HG02943 (cell line): Measurements from ENCODE around the gene SERPINE2.
"Not testable (repeated sequence)": the region's sequence is repeated elsewhere in the genome, so short reads cannot be mapped to it uniquely, and the experiment has no call there.

Source experiments
- ATAC-seq: cut with Tn5 transposase; IDR thresholded peaks from one replicate; pipeline ENCODE4 v1.9.1; 2021; ENCODE audit warnings: mild to moderate bottlenecking, low read depth, moderate library complexity; ENCODE audit not compliant: unreplicated experiment

Gene SERPINE2

DNA sequence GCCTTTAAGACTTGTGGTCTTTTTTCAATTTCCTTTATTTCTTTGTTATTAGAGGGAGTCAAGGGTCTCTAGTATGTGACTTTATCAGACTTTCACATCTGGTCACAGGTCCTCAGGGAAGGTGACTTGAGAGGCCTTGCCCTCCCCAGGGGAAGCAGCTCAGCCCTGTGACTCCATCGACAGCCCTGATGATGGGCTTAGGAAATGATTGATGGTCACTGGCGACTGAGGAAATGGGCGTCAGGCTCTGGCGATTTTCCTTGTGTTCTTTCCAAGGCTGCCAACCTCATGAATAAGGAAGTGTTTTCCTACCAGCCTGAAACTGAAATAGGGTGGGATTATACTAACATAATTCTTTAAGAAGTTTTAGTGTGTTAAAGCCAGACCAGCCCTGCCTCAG lies 21.1 kb downstream of the SERPINE2 start:
- ATAC-seq: no peak

- no peak for ATAC-seq
These were observed 22.1 kb downstream of the SERPINE2 start for GRCh38 chr2:224016963-224017362.

DNA sequence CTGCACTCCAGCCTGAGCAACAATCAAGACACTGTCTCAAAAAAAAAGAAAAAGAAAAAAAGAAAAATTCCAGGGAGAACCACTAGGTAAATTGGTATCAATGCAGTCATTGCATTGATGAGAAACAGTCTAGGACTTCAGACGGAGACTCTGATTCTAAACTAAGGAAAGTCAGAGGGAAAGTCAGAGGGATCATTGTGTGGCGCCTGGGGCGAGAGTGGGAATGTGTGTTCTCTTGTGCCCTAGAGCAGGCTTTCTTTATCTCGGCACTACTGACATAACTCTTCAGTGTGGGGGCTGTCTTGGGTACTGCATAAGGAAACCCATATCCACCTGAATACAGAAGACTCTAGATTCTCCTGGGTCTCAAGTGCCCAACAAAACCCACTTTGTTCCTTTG lies 24.8 kb downstream of the SERPINE2 start:
- ATAC-seq: no peak

DNA sequence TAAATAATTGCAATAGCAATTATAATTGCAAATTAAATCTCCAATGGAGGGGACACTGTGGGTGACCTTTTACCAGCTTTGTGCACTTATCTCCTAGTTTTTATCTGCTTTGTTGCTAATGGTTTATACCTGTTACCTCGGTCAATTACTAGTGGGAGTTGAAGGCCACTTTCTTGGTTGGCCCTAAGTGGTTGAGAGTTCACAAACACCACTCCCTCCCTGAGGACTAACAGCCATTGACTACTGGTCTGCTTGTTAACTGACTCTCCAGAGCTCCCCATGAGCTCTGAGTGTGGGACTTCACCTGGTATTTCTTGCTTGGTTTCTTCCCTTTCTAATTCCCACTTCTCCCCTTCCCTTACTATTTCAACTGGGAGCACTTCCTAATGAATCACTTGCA lies 27.2 kb downstream of the SERPINE2 start:
- ATAC-seq: no peak

DNA sequence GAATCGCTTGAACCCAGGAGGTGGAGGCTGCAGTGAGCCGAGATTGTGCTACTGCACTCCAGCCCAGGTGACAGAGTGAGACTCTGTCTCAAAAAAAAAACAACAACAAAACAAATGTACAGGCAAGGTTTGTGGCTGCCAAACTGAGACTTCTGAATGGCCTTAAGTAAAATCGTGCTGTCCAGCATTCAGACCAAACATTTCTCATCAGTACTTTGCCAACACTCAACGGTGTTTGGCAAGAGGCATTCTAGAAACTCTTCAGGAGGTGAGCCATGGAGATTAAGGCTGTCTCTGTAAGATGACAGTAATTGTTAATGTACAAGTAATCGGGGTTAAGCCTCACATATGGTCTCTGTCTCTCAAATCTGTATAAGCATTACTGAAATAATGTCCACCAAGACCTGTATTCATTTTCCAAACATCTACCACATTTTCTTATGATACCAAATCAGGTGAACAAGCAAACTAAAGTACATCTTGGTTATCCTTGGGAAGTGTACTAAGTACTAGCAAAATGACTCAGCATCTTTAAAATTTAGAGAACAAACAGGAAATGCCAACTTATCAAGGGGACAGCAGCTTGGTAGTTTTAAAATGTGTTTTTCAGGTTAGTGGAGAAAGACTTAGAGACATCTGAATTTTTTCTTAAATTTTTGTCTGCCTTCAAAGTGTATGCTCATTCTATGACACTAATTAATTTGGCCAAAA lies 29.3 kb downstream of the SERPINE2 start:
- ATAC-seq: no peak

DNA sequence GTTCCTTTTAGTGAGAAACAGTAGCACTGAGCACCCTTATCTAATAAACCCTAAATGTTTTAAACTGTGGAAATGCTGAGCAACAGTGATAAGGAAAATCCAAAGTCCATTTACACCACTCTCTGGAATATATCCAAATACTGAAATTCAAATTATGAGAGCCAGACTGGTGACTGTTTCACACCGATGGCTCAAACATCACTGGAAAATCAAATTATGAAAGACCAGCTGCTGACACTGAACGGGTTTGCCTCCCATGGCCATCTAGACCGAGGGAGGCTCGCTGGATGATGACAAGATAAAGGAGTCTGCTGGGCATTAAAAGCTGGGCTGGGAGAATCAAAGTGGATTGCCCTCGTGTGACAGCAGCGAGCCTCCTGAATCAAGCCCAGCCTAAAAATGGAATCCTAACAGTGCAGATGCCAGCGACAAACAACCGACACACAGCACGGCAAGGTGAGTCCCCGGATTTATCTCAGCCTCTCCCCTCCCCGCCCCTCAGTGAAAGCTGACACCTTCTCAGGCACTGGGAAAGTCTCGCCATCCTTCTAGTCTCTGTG lies 30.3 kb downstream of the SERPINE2 start:
- no peak for ATAC-seq

DNA sequence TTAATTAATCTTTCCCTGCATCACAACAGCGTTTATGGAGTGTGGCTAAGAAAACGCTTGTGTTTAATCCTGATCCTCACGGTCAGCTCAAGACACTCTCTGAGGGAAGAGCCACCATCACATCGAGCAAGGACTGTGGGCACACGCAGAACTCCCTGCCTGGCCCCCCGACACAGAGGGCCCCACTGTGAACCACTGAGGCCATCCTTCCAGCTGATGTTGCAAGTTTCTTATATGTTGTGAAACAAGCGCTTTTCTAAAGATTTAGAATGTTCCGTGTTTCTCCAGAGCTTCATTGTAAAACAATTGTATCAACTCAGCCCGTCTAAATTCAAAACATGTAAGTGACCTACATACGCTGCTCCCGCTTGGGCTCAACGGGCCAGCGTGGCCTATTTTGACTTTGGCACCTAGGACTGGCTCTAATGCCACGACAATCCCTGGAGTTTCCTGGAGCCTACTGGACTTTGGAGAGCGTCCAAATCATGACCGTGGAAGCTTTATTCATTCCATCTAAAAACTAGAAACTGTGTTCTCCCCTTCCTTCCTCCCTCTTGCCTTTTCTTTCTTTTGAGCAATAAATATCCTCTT lies 34.9 kb downstream of the SERPINE2 start:
- ATAC-seq: no peak

DNA sequence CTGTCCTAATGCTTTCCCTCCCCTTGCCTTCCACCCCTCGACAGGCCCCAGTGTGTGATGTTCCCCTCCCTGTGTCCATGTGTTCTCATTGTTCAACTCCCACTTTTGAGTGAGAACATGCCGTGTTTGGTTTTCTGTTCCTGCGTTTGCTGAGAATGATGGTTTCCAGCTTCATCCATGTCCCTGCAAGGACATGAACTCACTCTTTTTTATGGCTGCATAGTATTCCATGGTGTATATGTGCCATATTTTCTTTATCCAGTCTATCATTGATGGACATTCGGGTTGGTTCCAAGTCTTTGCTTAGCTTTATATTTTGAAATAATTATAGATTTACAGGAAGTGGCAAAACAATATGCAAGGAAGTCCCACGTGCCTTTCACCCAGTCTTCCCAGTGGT lies 38.4 kb downstream of the SERPINE2 start:
- not testable (repeated sequence) for ATAC-seq

DNA sequence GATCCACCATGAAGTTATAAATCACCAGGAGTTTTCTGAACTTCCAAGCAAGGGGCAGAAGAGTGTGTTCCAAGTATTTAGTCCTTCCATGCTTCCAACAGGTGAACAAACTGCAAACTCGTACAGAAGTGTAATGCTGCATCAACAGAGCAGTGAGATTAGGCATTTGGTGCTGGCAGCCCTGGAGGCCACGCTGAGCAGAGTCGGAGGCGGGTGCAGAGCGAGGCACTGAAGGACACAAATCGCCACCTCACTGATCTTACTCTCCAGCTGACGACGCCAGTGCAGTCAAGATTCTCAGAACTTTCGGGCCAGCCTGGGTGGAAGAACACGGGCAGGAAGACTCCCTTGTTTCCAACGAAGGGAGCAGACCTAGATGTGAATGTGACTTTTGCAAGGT lies 39.2 kb downstream of the SERPINE2 start:
- ATAC-seq: no peak

DNA sequence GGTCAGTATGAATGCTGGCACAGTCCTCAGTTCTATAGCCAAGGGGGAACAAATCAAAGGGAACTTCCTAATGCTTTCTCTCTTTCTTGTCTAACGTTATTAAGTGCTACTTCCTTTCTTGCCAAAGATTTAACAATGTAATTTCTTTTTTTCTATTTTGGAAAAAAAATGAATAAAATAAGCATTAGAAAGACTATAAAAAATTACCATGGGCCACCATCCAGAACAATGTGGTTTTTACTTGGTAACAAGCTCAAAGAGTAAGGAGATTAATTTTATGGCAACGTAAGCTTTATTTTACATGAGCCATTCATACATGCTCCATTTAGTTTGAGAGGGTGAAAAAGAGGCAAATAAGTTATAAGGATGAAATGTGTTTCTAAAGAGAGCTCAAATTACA lies 40.1 kb downstream of the SERPINE2 start:
- ATAC-seq: no peak

DNA sequence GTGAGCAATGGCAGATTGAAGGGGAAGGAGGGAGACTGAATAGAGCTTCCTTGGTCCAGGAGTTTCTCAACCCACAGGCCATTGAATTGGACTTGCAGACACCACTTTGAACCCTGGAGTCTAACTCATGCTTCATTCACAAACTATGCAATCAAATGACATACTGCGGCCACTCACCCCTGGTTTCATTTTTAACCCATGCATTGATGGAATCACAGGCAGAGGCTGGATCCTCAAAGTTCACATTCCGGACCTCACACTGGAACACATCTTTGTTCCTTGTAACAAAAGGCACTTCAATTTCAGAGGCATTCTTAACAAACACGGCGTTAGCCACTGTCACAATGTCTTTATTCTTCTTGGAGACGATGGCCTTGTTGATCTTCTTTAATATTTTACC lies 41.1 kb downstream of the SERPINE2 start:
- no peak for ATAC-seq

- no peak for ATAC-seq
These were observed 42.7 kb downstream of the SERPINE2 start for GRCh38 chr2:223996391-223996790.

GRCh38 chr2:223995569-223995968 lies 43.5 kb downstream of the SERPINE2 start:
- no peak for ATAC-seq

- no peak for ATAC-seq
These were observed 44.4 kb downstream of the SERPINE2 start for GRCh38 chr2:223994562-223995162.

GRCh38 chr2:223993634-223994232 lies 45.4 kb downstream of the SERPINE2 start:
- ATAC-seq: peak; percentile 55

- no peak for ATAC-seq
These were observed 47.5 kb downstream of the SERPINE2 start for GRCh38 chr2:223991611-223992010.

DNA sequence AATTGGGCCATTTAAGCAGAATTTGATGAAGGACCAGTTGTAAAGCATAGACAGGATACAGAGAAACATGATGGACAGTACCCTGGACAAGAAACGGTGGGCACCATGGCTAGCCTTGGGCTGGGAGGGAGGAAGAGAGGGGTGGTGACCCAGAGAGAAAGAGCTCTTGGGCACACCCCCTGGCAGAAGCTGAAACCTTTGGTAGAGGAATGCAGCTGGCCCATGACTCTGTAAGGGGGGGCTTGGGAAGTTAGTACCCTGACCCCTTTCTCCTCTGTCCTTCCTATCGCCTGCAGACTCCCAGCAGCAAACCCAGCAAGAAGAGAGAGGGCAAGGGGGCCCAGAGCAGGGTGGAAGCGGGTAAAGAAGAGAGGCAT lies 49.2 kb downstream of the SERPINE2 start:
- no peak for ATAC-seq

DNA sequence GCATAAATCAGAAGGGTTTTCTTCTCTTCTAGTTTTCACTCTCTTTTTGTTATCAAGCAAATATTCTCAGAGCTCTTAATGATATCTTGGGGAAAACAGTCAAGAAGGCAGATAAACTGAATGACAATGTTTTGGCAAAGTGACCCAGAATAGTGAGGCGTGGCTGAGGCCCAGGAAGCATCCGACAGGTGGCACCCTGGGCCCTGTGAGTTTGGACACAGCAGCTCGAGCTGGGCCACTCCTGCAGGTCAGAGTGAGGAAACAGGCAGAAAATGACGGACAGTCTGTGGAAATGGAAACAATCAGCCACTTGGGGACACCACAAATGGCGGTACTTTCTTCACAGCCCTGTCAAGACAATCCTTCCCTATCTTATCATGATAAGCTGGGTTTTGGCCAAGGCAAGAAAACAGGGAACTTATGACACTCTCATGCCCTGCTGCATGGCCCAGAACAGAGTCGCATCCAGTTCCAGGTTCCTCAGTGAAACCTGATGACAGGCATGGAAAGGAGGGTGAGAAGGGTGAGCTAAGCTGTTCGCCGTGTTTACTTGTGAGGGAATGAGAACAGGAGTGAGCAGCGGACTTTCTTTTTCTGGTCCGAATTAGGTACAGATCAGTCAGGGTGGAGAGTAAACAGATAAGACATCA lies 49.8 kb downstream of the SERPINE2 start:
- no peak for ATAC-seq

- no peak for ATAC-seq
These were observed 57.8 kb downstream of the SERPINE2 start for GRCh38 chr2:223981241-223981640.

DNA sequence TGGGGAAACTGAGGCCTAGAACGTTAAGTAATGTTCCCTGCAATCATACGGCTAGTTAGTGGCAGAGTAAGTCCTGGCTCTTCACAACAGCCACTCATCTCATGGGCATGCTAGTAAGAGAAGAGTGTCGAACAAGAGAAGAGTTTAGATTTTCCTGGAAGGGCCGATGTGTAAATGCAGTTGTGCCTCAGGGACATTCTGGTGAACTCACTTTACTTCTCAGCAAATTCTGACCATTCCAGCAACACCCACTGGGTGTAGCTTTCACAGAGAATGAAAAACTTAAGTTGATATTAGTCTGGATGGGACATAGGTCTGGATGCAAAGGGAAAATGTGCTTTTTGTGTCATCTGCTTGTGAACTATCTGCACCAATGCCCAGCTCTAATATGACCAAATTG lies 58.3 kb downstream of the SERPINE2 start:
- ATAC-seq: no peak

DNA sequence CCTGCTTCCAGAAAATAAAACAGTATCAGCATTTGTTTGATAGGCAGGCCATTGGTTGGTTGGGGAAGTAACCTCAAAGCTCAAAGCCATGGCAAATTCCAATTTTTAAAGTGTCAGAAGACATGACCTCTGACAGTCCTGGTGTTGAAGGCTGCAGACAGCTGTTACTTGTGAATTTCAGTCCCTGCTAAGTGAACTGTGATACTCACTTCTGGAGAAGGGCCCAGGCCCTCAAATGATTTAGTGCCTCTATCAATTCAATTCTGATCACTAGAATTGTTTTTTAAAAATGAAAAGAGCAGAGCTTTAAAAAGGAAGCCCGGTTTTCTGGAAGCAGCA lies 58.7 kb downstream of the SERPINE2 start:
- ATAC-seq: no peak
